ENCODE data around the gene ULK4.
A peak's percentile ranks its signal among the peaks of the same experiment; 100 is the strongest.

Gene ULK4

GRCh38 chr3:41627477-41628087, 334.3 kb downstream of the ULK4 start:
- DNase-seq, result no peak

GRCh38 chr3:41612853-41613252, 349.1 kb downstream of the ULK4 start:
- no peak for DNase-seq

- no peak for DNase-seq
These were observed 350.9 kb downstream of the ULK4 start for GRCh38 chr3:41611008-41611407.

GRCh38 chr3:41608347-41608746, 353.6 kb downstream of the ULK4 start:
- DNase-seq, result no peak

- no peak for DNase-seq
These were observed 358.1 kb downstream of the ULK4 start for GRCh38 chr3:41603807-41604206.

DNA sequence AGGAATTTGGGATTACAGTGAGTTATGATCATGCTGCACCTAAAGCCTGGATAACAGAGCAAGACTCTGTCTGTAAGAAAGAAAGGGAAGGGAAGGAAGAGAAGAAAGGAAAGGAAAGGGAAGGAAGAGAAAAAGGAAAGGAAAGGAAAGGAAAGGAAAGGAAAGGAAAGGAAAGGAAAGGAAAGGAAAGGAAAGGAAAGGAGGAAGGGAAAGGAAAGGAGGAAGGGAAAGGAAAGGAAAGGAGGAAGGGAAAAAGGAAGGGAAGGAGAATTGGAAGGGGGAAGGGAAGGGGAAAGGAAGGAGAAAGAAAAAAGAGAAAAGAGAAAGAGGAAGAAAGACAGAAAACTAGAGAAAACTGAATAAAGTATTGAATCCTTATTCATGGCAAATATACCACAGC, 359.8 kb downstream of the ULK4 start:
- no peak for DNase-seq

DNA sequence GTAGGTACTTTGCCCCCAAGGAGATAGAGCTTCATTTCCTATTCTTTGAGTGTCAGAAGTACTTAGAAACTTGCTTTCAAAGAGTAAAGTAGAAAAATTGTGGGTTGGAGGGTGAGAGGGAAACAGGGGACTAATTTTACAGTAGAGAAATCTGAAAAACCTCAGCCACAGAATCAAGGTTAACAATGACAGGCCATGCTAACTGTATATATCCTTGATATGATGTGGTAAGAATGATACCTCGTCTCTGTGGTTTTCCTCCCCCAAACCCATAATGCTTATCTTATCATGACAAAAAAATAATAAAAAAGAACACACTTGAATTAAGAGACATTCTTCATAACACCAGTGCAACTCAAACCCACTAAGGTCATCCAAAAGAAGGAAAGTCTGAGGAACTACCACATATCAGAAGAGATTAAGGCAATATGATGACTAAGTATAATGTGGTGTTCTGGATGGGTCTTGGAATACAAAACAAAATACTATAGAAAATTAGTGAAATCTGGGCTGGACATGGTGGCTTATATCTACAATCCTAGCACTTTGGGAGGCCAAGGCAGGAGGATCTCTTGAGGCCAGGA, 360.4 kb downstream of the ULK4 start:
- no peak for DNase-seq

- peak in 1 of 2 donors; percentile 23 for DNase-seq
These were observed 361.3 kb downstream of the ULK4 start for GRCh38 chr3:41600616-41601015.

GRCh38 chr3:41599127-41599484, 362.8 kb downstream of the ULK4 start:
- no peak for DNase-seq

GRCh38 chr3:41598402-41599126, 363.3 kb downstream of the ULK4 start:
- peak; percentile 16 to 43 for DNase-seq

DNA sequence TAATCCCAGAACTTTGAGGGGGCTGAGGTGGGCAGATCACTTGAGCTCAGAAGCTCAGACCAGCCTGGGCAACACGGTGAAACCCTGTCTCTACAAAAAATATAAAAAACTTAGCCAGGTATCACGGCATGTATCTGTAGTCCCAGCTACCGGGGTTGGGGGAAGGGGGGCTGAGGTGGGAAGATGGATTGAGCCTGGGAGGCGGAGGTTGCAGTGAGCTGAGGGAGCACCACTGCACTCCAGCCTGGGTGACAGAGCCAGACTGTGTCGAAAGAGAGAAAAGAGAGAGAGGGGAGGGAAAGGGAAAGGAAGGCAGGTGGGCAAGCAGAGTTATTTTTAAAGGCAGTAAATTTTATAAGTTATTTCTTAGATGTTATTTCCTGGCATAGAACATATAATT, 368.1 kb downstream of the ULK4 start:
- no peak for DNase-seq

DNA sequence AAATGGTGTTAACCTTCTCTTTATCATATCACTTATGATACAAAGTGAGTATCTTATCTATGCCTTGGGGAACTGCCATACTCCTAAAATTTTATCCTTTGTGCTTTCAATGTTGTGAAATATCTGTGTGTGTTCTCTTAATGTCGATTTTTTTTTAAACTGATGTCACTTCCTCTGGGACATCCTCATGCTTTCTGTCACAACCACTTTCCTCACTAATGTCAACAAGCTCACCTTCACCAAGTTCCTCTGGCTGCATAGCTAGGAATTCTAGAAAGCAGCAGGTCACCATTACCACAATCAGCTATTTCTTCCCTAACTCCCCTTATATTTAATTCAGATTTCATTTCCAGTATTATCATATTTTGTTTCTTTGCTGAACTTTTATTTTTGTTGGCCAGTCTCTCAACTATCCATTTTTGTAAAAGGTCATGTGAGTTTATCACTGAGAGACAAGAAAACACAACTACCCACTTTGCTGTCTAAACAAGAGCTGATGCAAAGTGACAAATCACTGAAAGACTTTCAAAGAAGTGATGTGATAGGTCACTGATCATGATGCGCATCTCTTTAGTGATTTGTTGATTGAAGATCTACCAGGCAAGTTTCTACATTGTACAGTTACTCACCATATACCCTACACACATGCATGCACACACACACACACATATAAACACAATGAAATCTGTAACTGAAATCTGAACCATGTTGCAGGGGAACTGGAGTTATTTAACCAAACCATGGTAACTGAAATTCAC, 369.0 kb downstream of the ULK4 start:
- peak; percentile 10 to 13 for DNase-seq

- DNase-seq, result no peak
These were observed 378.9 kb downstream of the ULK4 start for GRCh38 chr3:41583014-41583413.

DNA sequence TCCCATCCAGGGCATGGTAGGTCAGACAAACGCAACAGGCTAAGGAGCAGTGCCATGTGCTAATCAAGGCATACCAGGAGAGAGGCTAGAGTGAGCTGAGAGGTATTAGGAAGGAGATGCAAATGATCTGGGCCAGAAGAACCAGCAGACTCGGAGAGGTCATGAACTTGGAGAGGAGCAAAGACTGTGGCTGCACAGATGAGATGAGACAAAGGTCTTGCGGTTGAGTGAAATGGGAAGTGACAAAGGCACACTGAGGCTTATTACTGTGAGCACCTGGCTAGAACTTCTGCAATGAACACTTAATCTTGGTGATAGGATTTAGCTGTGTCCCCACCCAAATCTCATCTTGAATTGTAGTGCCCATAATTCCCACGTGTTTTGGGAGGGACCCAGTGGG, 380.2 kb downstream of the ULK4 start:
- DNase-seq, result no peak

- no peak for DNase-seq
These were observed 381.5 kb downstream of the ULK4 start for GRCh38 chr3:41580274-41580959.

GRCh38 chr3:41579861-41580260, 382.0 kb downstream of the ULK4 start:
- DNase-seq, result no peak

GRCh38 chr3:41578798-41579197, 383.1 kb downstream of the ULK4 start:
- no peak for DNase-seq

GRCh38 chr3:41575724-41576123, 386.2 kb downstream of the ULK4 start:
- no peak for DNase-seq

- no peak for DNase-seq
These were observed 387.0 kb downstream of the ULK4 start for GRCh38 chr3:41574900-41575299.

GRCh38 chr3:41573591-41573990, 388.3 kb downstream of the ULK4 start:
- no peak for DNase-seq

DNA sequence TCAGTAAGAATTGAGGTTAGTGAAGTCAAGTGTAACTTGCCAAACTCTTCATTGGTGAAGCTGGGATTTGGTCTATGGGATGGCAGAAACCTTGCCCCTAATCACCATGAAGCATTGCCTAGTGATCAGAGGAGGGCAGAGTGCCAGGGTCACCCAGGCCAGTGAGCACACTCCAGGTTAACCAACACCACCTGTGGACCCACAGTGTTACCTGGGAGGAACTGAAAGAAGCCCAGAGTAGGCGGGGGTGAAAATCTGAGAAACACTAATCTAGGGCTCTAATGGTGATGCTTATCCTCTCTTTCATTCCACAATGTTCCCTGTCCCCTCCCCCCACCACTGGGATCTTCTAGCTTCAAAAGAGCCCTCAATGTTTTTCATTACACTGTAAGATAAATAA, 389.8 kb downstream of the ULK4 start:
- no peak for DNase-seq

DNA sequence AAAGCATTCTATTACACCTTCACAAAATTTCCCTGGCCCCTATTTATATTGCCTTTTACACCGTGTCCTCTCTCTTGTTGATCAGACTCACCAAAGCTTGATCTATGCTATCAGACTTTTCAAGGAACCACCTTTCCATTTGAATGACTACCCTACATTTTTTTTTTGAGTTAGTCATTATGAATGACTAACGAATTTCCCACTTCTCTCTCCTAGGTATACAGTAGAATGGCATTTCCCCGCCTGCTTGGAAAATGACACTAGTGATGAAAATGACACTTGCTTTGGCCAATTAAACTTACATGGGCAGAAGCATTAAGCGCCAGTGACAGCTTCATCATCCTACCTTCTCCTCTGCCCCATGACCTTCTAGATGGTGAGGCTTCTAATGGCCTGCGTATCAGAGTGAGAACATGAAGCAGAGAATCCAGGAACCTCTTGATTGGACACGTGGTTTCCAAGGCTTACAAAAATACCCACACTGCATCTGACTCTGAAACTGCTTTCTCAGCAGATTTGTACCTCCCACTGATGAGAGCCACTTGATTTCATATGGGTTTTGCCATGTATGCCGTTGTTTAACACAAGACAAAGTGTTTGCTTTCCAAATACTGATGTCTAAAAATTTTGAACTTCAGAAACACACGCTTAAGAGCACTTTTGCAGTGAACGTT, 392.1 kb downstream of the ULK4 start:
- no peak for DNase-seq
